Measurements from ENCODE around the gene VEGFD.
A peak's percentile ranks its signal among the peaks of the same experiment; 100 is the strongest.

VEGFD gene, protein sequence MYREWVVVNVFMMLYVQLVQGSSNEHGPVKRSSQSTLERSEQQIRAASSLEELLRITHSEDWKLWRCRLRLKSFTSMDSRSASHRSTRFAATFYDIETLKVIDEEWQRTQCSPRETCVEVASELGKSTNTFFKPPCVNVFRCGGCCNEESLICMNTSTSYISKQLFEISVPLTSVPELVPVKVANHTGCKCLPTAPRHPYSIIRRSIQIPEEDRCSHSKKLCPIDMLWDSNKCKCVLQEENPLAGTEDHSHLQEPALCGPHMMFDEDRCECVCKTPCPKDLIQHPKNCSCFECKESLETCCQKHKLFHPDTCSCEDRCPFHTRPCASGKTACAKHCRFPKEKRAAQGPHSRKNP

DNA sequence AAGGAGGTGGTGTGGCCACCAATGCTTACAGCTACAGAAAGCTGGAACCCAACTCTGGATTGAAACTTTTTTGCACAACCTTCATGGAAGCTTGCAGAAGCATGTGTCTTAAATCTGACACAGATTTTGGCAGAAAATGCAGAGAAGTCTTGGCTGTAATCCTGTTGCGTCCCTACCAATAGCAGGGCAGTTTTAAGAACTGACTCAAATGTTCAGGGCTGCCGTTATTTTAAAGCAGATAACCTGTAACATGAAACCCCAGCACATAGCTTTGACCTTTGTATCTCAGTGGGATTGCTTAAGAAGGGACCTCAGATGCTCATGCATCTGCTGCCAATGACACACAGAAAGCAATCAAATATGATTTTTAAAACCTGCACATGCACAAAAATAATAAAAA is at the start of gene VEGFD:
TSS of gene VEGFD (minus strand) at position 110 of the 400 bp plus-strand sequence. CDS start 467 bp downstream, outside the sequence.
- no peak for DNase-seq (ENCODE audit: extremely low read depth, low read depth)
- TF ChIP-seq, protein P1, sequence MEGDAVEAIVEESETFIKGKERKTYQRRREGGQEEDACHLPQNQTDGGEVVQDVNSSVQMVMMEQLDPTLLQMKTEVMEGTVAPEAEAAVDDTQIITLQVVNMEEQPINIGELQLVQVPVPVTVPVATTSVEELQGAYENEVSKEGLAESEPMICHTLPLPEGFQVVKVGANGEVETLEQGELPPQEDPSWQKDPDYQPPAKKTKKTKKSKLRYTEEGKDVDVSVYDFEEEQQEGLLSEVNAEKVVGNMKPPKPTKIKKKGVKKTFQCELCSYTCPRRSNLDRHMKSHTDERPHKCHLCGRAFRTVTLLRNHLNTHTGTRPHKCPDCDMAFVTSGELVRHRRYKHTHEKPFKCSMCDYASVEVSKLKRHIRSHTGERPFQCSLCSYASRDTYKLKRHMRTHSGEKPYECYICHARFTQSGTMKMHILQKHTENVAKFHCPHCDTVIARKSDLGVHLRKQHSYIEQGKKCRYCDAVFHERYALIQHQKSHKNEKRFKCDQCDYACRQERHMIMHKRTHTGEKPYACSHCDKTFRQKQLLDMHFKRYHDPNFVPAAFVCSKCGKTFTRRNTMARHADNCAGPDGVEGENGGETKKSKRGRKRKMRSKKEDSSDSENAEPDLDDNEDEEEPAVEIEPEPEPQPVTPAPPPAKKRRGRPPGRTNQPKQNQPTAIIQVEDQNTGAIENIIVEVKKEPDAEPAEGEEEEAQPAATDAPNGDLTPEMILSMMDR (IDR thresholded peaks at IDR 0.05; ENCODE audit: low read depth, low read length, missing control alignments), result no peak
- no peak within 1 kb of the TSS for H3K4me3 ChIP-seq (replicated peaks; ENCODE audit: low read depth, low read length)

DNA sequence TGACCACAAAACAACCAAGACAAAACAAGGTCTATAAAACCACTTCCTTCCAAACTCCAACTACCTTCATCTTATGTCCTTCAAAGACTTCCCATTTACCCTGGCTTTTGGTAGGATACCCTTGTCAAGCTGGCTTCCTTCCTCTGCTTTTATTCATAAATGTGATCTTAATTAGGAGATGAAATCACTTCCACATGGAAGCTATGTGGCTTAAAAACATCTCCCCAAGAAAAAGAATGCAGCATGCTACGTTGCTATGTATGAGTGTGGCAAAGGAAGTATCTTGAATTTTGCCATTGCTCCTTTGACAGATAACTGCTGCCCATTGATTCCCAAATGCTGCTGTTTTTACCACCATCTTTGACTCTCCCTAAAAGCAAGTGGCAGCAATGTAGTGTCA is 46.4 kb upstream of the VEGFD start:
- TF ChIP-seq, protein P1 (IDR thresholded peaks at IDR 0.05; ENCODE audit: low read depth, low read length, missing control alignments), result no peak
- no peak overlapping the region for H3K4me3 ChIP-seq (replicated peaks; ENCODE audit: low read depth, low read length)
- DNase-seq (ENCODE audit: extremely low read depth, low read depth), result peak; percentile 53

DNA sequence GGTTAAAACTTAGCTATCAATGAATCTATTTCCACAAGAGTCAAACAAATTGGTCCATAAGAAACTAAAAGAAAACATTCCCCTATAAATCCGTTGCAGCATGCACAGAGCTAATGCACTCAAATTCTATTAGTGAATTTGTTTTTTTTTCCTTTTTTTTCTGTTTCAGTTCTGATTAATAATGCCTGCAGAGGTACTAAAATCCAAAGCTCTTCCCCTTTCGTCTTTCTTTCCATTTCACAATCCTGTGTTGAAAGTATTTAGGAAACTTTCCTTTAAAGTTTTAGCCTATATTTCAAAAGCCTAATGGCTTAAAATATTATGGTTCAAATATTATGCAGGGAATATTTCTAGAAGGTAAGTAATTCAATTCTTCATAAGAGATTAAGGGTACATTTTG is 45.9 kb upstream of the VEGFD start:
- TF ChIP-seq, protein P1 (IDR thresholded peaks at IDR 0.05; ENCODE audit: low read depth, low read length, missing control alignments), result no peak
- DNase-seq (ENCODE audit: extremely low read depth, low read depth), result no peak

DNA sequence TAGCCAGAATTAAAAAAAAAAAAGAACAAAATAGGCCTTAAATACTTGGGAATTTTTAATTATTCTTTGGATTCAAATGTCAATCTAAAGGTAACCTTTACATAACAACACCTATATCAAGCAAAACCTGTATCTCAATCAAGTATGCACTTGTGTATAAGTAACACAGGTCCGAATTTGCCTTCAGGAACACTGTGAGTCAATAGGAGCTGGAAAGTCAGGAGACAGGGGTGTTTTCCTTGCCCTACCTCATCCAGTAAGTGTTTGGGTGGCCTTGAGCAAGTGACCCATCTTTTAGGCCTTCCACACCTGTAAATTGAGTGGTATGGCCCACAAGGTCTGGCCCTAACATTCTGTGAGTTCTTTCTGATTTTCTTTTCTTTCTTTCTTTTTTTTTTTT is 40.8 kb upstream of the VEGFD start:
- H3K4me3 ChIP-seq (replicated peaks; ENCODE audit: low read depth, low read length), result no peak overlapping the region
- TF ChIP-seq, protein P1 (IDR thresholded peaks at IDR 0.05; ENCODE audit: low read depth, low read length, missing control alignments), result no peak
- no peak for DNase-seq (ENCODE audit: extremely low read depth, low read depth)

More for the DNA sequence above, 45.9 kb upstream of the VEGFD start:
- no peak overlapping the region for H3K4me3 ChIP-seq (replicated peaks; ENCODE audit: low read depth, low read length)

DNA sequence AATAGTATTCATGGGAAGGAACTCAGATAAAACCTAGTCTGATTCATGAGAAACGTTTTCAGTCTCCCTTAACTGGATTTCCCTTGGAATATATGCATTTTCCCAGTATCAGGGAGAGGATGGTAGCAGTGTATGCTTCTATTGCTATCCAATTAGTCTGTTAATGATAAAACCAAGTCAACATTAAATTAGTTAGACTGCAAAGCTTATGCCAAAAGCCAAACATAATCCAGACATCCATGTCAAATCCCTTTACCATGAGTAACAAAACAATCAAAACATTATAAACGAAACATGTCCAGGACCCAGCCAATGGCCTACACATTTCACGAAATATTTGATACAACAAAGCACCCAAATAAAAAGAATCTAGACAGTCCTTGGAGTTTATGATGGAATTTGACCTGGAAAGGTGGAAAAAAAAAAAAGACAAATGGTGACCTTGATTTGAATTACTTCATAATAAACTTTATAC is 34.5 kb upstream of the VEGFD start:
- no peak overlapping the region for H3K4me3 ChIP-seq (replicated peaks; ENCODE audit: low read depth, low read length)
- no peak for DNase-seq (ENCODE audit: extremely low read depth, low read depth)
- TF ChIP-seq, protein P1 (IDR thresholded peaks at IDR 0.05; ENCODE audit: low read depth, low read length, missing control alignments), result no peak

DNA sequence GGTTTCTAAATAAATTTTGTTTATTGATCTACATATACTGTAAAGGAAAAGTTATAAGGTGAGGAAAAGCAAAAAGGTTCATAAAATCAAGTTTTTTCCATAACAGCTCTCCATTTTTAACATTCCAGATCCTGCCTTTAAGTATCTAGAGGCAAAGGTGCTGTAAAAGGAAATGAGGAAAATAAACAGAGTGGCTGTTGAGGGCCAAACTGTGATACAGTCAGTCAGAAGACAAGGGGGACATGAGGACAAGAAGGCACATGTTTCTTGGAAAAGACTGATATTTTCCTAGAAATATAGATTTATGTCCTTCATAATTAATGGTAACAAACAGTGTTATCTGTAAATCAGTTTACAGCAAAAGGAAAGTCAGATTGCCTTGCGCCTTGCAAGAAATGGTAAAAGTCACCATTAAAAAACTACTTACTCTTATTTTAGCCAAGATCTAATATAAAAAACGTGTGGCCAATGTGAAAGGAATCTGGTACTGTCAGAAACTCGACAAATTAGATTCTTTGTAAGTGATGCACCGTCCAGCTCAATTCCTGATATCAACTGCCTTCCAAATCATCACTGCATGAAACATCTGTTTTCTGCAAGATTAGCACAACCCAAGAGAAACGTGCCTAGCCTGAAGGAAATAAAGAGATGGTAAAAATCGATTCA is 34.0 kb upstream of the VEGFD start:
- no peak for DNase-seq (ENCODE audit: extremely low read depth, low read depth)
- TF ChIP-seq, protein P1 (IDR thresholded peaks at IDR 0.05; ENCODE audit: low read depth, low read length, missing control alignments), result no peak
- no peak overlapping the region for H3K4me3 ChIP-seq (replicated peaks; ENCODE audit: low read depth, low read length)

Measured in HFF-Myc (cell line).